Activated T-cell treated with anti-CD3 and anti-CD28 coated beads, Interleukin-2, amount 50 U/mL, for 24 hours (primary cell): Measurements from ENCODE around the gene LRRC56.

Experiments used
- DNase-seq: peaks from one replicate; pipeline ENCODE4 v3.0.0-alpha.2; 2020
- H3K27ac Mint-ChIP-seq: 2 replicates; pipeline ENCODE4 v1.8.0; 2020; ENCODE audit warnings: mild to moderate bottlenecking, mixed read lengths
- H3K27me3 Mint-ChIP-seq: 2 replicates; pipeline ENCODE4 v1.8.0; 2020; ENCODE audit warnings: mixed read lengths
- H3K36me3 Mint-ChIP-seq: 2 replicates; pipeline ENCODE4 v1.8.0; 2020; ENCODE audit warnings: low read depth, mixed read lengths
- H3K4me1 Mint-ChIP-seq: 2 replicates; pipeline ENCODE4 v1.8.0; 2020; ENCODE audit warnings: low read depth, mixed read lengths
- H3K4me3 Mint-ChIP-seq: 2 replicates; pipeline ENCODE4 v1.8.0; 2020; ENCODE audit warnings: mild to moderate bottlenecking, moderate library complexity, mixed read lengths
- H3K9me3 Mint-ChIP-seq: 2 replicates; pipeline ENCODE4 v1.8.0; 2020; ENCODE audit warnings: mixed read lengths

LRRC56 gene

GRCh38 chr11:587546-587945, 50.2 kb downstream of the LRRC56 start:
- DNase-seq = no peak
- Mint-ChIP-seq H3K4me1 (peaks cover 31% of the 10 kb centered on the region), H3K36me3 (peaks cover 84% of the 10 kb centered on the region), H3K4me3 (peak overlapping the region; percentile 61), H3K9me3 (no peaks in the 10 kb centered on the region), H3K27me3 (no peaks in the 10 kb centered on the region), H3K27ac (peak overlapping the region; percentile 96)

DNA sequence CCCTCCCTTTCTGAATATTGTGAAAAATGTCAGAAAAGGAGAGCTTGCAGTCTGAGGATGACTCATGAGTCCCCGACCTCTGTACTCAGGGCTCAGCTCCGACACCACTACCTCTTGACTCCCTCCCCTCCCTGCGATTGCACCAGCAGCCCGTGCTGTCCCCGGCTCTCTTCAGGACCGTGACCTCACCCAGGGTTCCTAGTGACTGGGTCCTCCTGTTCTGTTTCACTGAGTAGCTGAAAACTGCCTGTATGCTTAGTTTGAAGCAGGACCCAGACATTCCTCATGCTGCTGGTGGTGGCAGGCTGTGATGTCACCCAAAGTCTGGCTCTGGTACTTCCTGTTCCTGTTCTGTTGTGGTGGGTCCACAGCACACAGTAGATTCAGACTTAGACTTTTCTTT, 50.7 kb downstream of the LRRC56 start:
- Mint-ChIP-seq H3K36me3 (peaks cover 85% of the 10 kb centered on the region), H3K27me3 (no peaks in the 10 kb centered on the region), H3K4me1 (peaks cover 31% of the 10 kb centered on the region), H3K9me3 (no peaks in the 10 kb centered on the region), H3K27ac (peak overlapping the region; percentile 96), H3K4me3 (peak overlapping the region; percentile 61)
- DNase-seq = peak; percentile 81

DNA sequence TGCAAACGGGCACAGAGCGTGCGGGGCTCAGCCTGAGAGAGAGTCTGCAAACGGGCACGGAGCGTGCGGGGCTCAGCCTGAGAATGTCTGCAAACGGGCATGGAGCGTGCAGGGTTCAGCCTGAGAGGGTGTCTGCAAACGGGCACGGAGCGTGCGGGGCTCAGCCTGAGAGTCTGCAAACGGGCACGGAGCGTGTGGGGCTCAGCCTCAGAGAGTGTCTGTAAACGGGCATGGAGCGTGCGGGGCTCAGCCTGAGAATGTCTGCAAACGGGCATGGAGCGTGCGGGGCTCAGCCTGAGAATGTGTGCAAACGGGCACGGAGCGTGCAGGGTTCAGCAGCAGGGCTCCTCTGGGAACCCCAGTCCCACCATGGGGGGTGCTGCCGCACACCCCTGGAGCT, 52.5 kb downstream of the LRRC56 start:
- no peak for DNase-seq
- Mint-ChIP-seq H3K9me3 (no peaks in the 10 kb centered on the region), H3K36me3 (peaks cover 88% of the 10 kb centered on the region), H3K4me1 (peaks cover 35% of the 10 kb centered on the region), H3K27ac (peak overlapping the region; percentile 61), H3K4me3 (no peak overlapping the region), H3K27me3 (no peaks in the 10 kb centered on the region)

DNA sequence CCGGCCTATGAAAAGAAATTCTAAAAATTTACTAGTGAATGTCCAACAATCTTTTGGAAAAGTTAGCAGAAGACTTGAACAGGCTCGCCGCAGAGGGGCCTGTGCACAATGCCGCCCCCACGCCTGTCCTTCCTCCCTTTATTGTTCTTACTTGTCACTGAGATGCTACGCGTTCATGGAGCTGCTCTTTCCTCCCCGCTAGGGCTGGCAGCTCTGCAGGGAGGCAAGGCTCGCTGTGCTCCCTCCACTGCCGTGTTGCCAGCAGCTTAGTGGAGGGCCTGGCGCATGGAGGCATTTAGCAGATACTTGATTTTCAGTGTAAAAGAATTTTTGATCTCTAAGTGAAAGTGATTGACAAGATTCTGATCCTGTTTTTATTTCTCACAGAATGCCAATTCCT, 53.7 kb downstream of the LRRC56 start:
- no peak overlapping the region for H3K27ac Mint-ChIP-seq
- no peak for DNase-seq
- no peaks in the 10 kb centered on the region for H3K9me3 Mint-ChIP-seq
- no peaks in the 10 kb centered on the region for H3K27me3 Mint-ChIP-seq
- peaks cover 99% of the 10 kb centered on the region for H3K36me3 Mint-ChIP-seq
- no peak overlapping the region for H3K4me3 Mint-ChIP-seq
- H3K4me1 Mint-ChIP-seq = peaks cover 38% of the 10 kb centered on the region

- no peak for DNase-seq
- H3K4me1 Mint-ChIP-seq = peaks cover 29% of the 10 kb centered on the region
- H3K27me3 Mint-ChIP-seq = no peaks in the 10 kb centered on the region
- H3K4me3 Mint-ChIP-seq = no peak overlapping the region
- no peak overlapping the region for H3K27ac Mint-ChIP-seq
- no peaks in the 10 kb centered on the region for H3K9me3 Mint-ChIP-seq
- peaks cover 98% of the 10 kb centered on the region for H3K36me3 Mint-ChIP-seq
These were observed 55.2 kb downstream of the LRRC56 start for GRCh38 chr11:592501-592900.

GRCh38 chr11:592918-593317, 55.6 kb downstream of the LRRC56 start:
- Mint-ChIP-seq H3K36me3 (peaks cover 97% of the 10 kb centered on the region), H3K9me3 (no peaks in the 10 kb centered on the region), H3K4me3 (no peak overlapping the region), H3K27me3 (no peaks in the 10 kb centered on the region), H3K27ac (no peak overlapping the region), H3K4me1 (peaks cover 25% of the 10 kb centered on the region)
- DNase-seq = no peak

- H3K9me3 Mint-ChIP-seq = no peaks in the 10 kb centered on the region
- H3K4me3 Mint-ChIP-seq = no peak overlapping the region
- peaks cover 97% of the 10 kb centered on the region for H3K36me3 Mint-ChIP-seq
- no peaks in the 10 kb centered on the region for H3K27me3 Mint-ChIP-seq
- peaks cover 21% of the 10 kb centered on the region for H3K4me1 Mint-ChIP-seq
- no peak overlapping the region for H3K27ac Mint-ChIP-seq
- DNase-seq = no peak
These were observed 56.0 kb downstream of the LRRC56 start for GRCh38 chr11:593347-593746.

DNA sequence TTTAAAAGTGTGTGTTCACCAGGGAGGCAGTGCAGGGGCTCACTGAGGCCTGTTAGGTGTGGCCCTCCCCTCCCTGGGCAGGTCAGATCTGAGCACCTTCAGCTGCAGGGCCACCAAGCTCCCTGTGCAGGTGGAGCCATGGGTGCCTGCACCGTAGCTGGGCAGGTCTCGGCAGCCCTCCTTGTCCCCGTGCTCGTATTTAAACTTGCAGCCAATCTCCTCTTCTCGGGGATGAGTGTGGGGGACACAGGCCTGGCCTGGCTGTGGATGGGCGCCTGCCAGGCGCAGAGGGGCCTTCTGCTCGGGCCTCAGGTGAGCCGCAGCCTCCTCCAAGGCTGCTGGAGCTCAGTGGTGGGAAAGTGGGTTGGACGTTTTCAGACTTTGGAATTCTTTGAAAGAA, 58.1 kb downstream of the LRRC56 start:
- Mint-ChIP-seq H3K4me3 (no peak overlapping the region), H3K9me3 (no peaks in the 10 kb centered on the region), H3K36me3 (peaks cover 96% of the 10 kb centered on the region), H3K27me3 (no peaks in the 10 kb centered on the region), H3K4me1 (peaks cover 16% of the 10 kb centered on the region), H3K27ac (no peak overlapping the region)
- DNase-seq = no peak

DNA sequence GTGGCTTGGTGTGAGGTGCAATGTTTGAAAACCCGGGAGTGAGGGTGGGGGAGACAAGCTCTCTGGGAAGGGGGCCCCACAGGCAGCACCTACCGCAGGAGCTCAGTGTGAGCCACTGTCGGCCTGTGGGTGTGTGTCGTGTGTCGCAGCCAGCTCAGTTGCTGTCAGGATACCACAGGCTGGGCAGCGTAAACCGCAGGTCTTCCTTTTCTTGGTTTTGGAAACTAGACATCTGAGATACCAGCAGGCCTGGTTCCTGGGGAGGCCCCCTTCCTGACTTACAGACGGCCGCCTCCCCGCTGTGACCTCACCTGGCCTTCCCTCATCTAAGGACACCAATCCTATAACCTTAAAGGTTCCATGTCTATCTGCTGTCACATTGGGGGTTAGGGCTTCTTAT, 59.0 kb downstream of the LRRC56 start:
- no peaks in the 10 kb centered on the region for H3K9me3 Mint-ChIP-seq
- peak overlapping the region; percentile 74 for H3K27ac Mint-ChIP-seq
- DNase-seq = no peak
- H3K4me3 Mint-ChIP-seq = no peak overlapping the region
- H3K4me1 Mint-ChIP-seq = peaks cover 16% of the 10 kb centered on the region
- H3K27me3 Mint-ChIP-seq = no peaks in the 10 kb centered on the region
- peaks cover 91% of the 10 kb centered on the region for H3K36me3 Mint-ChIP-seq

DNA sequence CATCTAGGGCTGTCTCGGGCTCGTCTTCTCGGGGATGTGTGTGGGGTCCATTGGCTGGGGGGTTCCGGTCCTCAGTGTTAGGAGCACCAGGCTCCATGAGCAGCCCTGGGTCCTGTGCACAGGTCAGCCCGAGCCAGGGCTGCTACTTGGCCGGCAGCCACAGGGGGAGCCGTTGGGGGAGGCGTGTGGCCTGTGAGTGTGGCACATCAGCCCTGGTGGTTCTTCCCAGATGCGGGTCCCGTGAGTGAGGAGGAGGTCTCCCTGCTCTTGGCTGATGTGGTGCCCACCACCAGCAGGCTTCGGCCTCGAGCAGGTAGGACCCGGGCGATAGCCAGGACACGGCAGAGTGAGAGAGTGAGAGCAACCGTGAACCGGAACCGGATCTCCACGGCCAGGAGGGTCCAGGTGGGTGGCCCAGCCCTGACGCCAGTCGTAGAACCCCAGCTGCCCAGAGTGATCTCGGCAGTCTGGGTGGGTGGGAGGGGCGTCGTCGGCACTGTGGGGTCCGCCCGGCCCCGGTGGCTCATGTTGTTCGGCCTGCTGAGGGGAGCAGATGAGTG, 59.9 kb downstream of the LRRC56 start:
- H3K36me3 Mint-ChIP-seq = peaks cover 91% of the 10 kb centered on the region
- peak overlapping the region; percentile 50 for H3K27ac Mint-ChIP-seq
- DNase-seq = no peak

GRCh38 chr11:598005-598680, 60.8 kb downstream of the LRRC56 start:
- no peak for DNase-seq
- Mint-ChIP-seq H3K36me3 (peaks cover 88% of the 10 kb centered on the region), H3K27me3 (no peaks in the 10 kb centered on the region), H3K4me3 (no peak overlapping the region), H3K9me3 (no peaks in the 10 kb centered on the region), H3K4me1 (peaks cover 16% of the 10 kb centered on the region), H3K27ac (no peak overlapping the region)

More for the DNA sequence above, 59.9 kb downstream of the LRRC56 start:
- Mint-ChIP-seq H3K27me3 (no peaks in the 10 kb centered on the region), H3K4me3 (no peak overlapping the region), H3K9me3 (no peaks in the 10 kb centered on the region), H3K4me1 (peaks cover 16% of the 10 kb centered on the region)

- no peaks in the 10 kb centered on the region for H3K4me1 Mint-ChIP-seq
- DNase-seq = no peak
- H3K9me3 Mint-ChIP-seq = no peaks in the 10 kb centered on the region
- H3K27me3 Mint-ChIP-seq = no peaks in the 10 kb centered on the region
- no peak overlapping the region for H3K27ac Mint-ChIP-seq
- H3K36me3 Mint-ChIP-seq = peaks cover 83% of the 10 kb centered on the region
- H3K4me3 Mint-ChIP-seq = no peak overlapping the region
These were observed 64.4 kb downstream of the LRRC56 start for GRCh38 chr11:601573-602245.

DNA sequence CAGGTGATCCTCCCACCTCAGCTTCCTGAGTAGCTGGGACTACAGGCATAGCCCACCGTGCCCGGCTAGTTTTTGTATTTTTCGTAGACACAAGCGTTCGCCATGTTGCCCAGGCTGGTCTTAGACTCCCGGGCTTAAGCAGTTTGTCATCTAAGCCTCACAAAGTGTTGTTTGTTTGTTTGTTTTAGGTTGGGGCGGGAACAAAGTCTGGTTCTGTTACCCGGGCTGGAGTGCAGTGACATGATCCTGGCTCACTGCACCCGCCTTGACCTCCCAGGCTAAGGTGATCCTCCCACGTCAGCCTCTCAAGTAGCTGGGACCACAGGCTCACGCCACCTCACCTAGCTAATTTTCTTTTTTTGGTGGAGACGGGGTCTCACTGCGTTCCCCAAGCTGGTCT, 65.8 kb downstream of the LRRC56 start:
- Mint-ChIP-seq H3K9me3 (no peaks in the 10 kb centered on the region), H3K4me1 (no peaks in the 10 kb centered on the region), H3K4me3 (no peak overlapping the region), H3K36me3 (peaks cover 83% of the 10 kb centered on the region), H3K27me3 (no peaks in the 10 kb centered on the region), H3K27ac (no peak overlapping the region)
- DNase-seq = no peak
